CD4-positive, alpha-beta T cell treated with Interleukin-4 for 4 hours (primary cell): ENCODE measurements around the gene SKAP1.

ENCODE experiments used
- DNase-seq: peaks from one replicate; pipeline ENCODE4 v3.0.0-alpha.2; 2020

Gene SKAP1

GRCh38 chr17:48161127-48161905, 268.7 kb downstream of the SKAP1 start:
- DNase-seq, result no peak

- no peak for DNase-seq
Measured at GRCh38 chr17:48160177-48161081, 269.6 kb downstream of the SKAP1 start.

- no peak for DNase-seq
Measured at GRCh38 chr17:48159232-48159631, 270.8 kb downstream of the SKAP1 start.

- no peak for DNase-seq
Measured at GRCh38 chr17:48155889-48156611, 274.0 kb downstream of the SKAP1 start.

- DNase-seq, result no peak
Measured at GRCh38 chr17:48153691-48154358, 276.2 kb downstream of the SKAP1 start.

- no peak for DNase-seq
Measured at GRCh38 chr17:48152289-48152688, 277.7 kb downstream of the SKAP1 start.

GRCh38 chr17:48151220-48151619, 278.8 kb downstream of the SKAP1 start:
- DNase-seq, result no peak

GRCh38 chr17:48150597-48151001, 279.4 kb downstream of the SKAP1 start:
- DNase-seq, result no peak

- DNase-seq, result no peak
Measured at GRCh38 chr17:48149787-48150463, 280.1 kb downstream of the SKAP1 start.

GRCh38 chr17:48148854-48149786, 280.9 kb downstream of the SKAP1 start:
- no peak for DNase-seq

- DNase-seq, result no peak
Measured at GRCh38 chr17:48148029-48148770, 281.8 kb downstream of the SKAP1 start.

- DNase-seq, result no peak
Measured at GRCh38 chr17:48144976-48145798, 284.8 kb downstream of the SKAP1 start.

- DNase-seq, result no peak
Measured at GRCh38 chr17:48144231-48144630, 285.8 kb downstream of the SKAP1 start.

- no peak for DNase-seq
Measured at GRCh38 chr17:48143629-48144028, 286.4 kb downstream of the SKAP1 start.

- no peak for DNase-seq
Measured at GRCh38 chr17:48139944-48140343, 290.1 kb downstream of the SKAP1 start.

- DNase-seq, result no peak
Measured at GRCh38 chr17:48137656-48138055, 292.4 kb downstream of the SKAP1 start.

- no peak for DNase-seq
Measured at GRCh38 chr17:48134912-48135480, 295.0 kb downstream of the SKAP1 start.

- DNase-seq, result no peak
Measured at GRCh38 chr17:48132385-48132784, 297.6 kb downstream of the SKAP1 start.
